WTC11 (cell line): Measurements from ENCODE around the gene CCDC34.

Source experiments
- SP1 ChIP-seq: sonication (generic); formaldehyde crosslinking; conservative IDR thresholded peaks from 2 replicates; pipeline ENCODE4 v1.8.1; 2022; ENCODE audit warnings: missing genetic modification reagents
- TF ChIP-seq, protein P1 (sequence below): sonication (generic); formaldehyde crosslinking; IDR thresholded peaks from 2 replicates; pipeline ENCODE4 v1.8.0; 2023; ENCODE audit warnings: missing genetic modification reagents

DNA sequence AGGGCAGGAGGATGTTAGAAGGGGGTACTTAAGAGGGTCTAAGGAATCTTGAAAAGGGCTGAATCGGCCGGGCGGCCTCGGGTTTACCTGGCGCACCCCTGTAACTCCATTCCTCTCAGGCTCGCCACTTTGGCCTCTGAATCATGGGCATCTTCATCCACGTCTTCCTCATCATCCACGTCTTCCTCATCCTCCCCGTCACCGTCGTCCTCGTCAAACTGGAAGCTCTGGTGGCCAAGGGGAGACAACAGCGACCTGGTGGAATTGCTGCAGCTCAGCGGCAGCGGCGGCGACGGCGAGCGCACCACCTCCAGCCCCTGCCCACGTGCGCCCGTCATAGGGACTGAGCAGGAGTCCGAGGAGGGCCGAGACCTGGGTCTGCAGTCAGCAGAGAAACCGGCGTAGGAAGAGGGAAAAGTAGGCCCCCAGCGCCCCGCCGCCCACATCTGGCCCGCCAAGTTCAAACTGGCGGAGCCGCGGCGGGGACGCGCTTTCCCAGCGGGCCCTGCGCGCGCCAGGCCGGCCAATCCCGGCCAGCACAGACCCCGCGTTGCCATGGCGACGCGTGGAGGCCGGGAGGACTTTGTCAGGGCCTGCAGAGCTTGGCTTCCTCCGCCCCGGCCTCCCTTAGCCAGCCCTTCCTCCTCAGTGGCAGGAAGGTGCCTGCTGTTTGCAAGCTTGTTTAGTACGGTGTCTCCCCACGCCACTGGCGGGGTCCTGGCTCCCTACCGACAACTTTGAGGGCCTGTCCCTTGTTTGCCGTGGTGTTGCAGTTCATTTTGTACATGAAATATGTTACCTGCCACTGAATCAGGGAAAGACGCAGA is at the start of gene CCDC34:
- no peak; the same call in 1 of the 2 replicates for TF ChIP-seq SP1 (CRISPR knock-in tag)
- TF ChIP-seq, protein P1, sequence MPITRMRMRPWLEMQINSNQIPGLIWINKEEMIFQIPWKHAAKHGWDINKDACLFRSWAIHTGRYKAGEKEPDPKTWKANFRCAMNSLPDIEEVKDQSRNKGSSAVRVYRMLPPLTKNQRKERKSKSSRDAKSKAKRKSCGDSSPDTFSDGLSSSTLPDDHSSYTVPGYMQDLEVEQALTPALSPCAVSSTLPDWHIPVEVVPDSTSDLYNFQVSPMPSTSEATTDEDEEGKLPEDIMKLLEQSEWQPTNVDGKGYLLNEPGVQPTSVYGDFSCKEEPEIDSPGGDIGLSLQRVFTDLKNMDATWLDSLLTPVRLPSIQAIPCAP (CRISPR knock-in tag) = no peak
